Thoracic aorta (tissue), 2 donors: ENCODE measurements around the gene CELF2. TPM values are rescaled to one million over a fixed set of nuclear protein-coding genes. Genes with fewer than 3 reads are reported as not detected.

Experiments
- ATAC-seq: fragments of 150-250 bp; one replicate; pipeline ENCODE4 v1.8.0; 2017; ENCODE audit warnings: low read depth; ENCODE audit not compliant: insufficient number of reproducible peaks, low FRiP score
- DNase-seq: peaks from one replicate; pipeline ENCODE4 v3.0.0-alpha.2; 2020; ENCODE audit warnings: low spot score
- H3K27ac ChIP-seq, 2 donors: fragments of 200-600 bp; sonication (generic); 1 replicate in 1 of 2; 2 replicates in 1 of 2; pipeline ENCODE4 v1.5.1; 2016; ENCODE audit warnings: mild to moderate bottlenecking in 2 of 2, moderate library complexity in 2 of 2
- H3K27me3 ChIP-seq: fragments of 200-600 bp; sonication (generic); replicated peaks from 2 replicates; pipeline ENCODE4 v1.6.0; 2016; ENCODE audit warnings: mild to moderate bottlenecking; ENCODE audit not compliant: insufficient read depth
- H3K36me3 ChIP-seq: fragments of 200-600 bp; sonication (generic); one replicate; pipeline ENCODE4 v1.5.1; 2016
- H3K4me1 ChIP-seq, 2 donors: fragments of 200-600 bp; sonication (generic); 1 replicate in 1 of 2; 2 replicates in 1 of 2; pipeline versions ENCODE4 v1.5.1 to v1.6.0; 2016; ENCODE audit warnings: low read depth in 2 of 2, mild to moderate bottlenecking in 1 of 2; ENCODE audit not compliant: control insufficient read depth in 1 of 2
- H3K4me3 ChIP-seq: fragments of 200-600 bp; sonication (generic); 2 replicates; pipeline ENCODE4 v1.5.1; 2016; ENCODE audit warnings: mild to moderate bottlenecking
- H3K9me3 ChIP-seq: fragments of 200-600 bp; sonication (generic); 2 replicates; pipeline ENCODE4 v1.5.1; 2016
- total RNA-seq, 2 donors: library from RNA; depleted of rRNA; stranded (reverse); fragments of >200 nt; gene quantifications; one replicate each; pipeline versions ENCODE4 v1.1.0 to v1.2.3, GENCODE V29; 2016
- TF ChIP-seq, protein P1 (sequence below): fragments of 200-600 bp; sonication (generic); IDR thresholded peaks from one replicate; pipeline ENCODE4 v1.5.1; 2019; ENCODE audit warnings: antibody characterized with exemption

Gene CELF2
- total RNA-seq, 2 donors from 2014 or later, result 69.0 to 73.5 TPM

DNA sequence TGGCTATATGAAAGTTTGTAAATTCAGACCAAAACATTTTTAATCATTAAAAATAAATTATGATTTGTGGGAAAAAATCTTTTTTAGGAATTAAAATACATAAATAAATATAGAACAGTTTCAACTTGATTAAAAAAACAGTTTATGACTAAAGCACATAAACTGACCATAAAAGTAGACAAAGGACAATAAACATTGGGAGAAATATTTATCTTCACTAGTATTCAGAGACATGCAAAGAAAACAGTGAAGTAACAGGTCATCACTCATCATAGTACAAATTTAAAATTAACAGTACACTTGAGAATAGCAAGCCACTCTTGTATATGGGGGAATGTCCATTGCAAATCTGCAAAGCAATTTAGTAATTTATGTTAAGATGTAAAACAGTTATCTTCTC, 28.0 kb upstream of the CELF2 start:
- Histone ChIP-seq H3K9me3 (no peaks in the 10 kb centered on the region), H3K4me3 (no peak overlapping the region), H3K27me3 (no peaks in the 10 kb centered on the region), H3K36me3 (no peaks in the 10 kb centered on the region), H3K4me1 (no peaks in the 10 kb centered on the region), H3K27ac (no peak overlapping the region)
- DNase-seq (no peak), ATAC-seq (no peak)
- TF ChIP-seq, protein P1, sequence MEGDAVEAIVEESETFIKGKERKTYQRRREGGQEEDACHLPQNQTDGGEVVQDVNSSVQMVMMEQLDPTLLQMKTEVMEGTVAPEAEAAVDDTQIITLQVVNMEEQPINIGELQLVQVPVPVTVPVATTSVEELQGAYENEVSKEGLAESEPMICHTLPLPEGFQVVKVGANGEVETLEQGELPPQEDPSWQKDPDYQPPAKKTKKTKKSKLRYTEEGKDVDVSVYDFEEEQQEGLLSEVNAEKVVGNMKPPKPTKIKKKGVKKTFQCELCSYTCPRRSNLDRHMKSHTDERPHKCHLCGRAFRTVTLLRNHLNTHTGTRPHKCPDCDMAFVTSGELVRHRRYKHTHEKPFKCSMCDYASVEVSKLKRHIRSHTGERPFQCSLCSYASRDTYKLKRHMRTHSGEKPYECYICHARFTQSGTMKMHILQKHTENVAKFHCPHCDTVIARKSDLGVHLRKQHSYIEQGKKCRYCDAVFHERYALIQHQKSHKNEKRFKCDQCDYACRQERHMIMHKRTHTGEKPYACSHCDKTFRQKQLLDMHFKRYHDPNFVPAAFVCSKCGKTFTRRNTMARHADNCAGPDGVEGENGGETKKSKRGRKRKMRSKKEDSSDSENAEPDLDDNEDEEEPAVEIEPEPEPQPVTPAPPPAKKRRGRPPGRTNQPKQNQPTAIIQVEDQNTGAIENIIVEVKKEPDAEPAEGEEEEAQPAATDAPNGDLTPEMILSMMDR, result no peak

DNA sequence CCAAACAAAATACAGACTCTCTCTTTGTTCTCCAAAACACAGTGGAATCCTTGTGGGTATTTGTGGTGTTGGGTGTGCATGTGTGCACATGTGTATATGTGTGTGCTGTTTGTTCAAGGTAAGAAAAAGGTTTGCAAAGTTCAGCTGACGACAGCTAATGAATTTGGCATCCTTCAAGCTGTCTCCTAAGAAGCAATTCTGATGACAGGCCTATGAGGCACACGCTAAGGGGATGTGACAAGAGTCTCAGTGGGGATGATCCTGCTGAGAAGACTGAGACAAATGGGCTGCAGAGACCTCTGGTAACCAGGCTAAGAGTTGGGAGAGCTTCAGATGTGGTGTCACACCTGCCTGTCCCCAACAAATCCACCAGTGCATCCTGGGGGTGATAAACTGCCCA, 26.5 kb upstream of the CELF2 start:
- H3K4me3 ChIP-seq, result no peak overlapping the region
- no peaks in the 10 kb centered on the region for H3K9me3 ChIP-seq
- no peaks in the 10 kb centered on the region for H3K4me1 ChIP-seq
- no peak overlapping the region for H3K27ac ChIP-seq
- DNase-seq (no peak), ATAC-seq (no peak)
- H3K27me3 ChIP-seq, result no peaks in the 10 kb centered on the region
- H3K36me3 ChIP-seq, result no peaks in the 10 kb centered on the region
- TF ChIP-seq, protein P1, result no peak

DNA sequence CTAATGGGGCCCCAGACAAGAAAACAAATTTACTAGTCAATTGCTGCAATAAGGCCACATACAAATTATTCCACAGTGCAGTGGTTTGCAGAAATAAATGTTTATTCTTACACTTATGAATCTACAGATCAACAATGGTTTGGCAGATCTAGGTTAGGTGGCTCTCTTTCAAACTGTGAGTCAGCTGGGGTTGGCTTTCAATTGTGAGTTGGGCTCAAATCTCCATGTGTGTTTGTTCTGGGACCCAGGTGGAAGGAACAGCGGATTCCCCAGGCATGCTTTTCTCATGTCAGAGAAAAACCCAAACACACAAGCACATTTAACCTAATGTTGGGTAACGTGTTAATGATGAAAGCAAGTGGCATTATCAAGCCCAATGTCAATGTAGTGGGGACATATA, 25.6 kb upstream of the CELF2 start:
- no peaks in the 10 kb centered on the region for H3K27me3 ChIP-seq
- H3K4me1 ChIP-seq, result no peaks in the 10 kb centered on the region
- H3K9me3 ChIP-seq, result no peaks in the 10 kb centered on the region
- H3K4me3 ChIP-seq, result no peak overlapping the region
- ATAC-seq, result no peak
- TF ChIP-seq, protein P1, result no peak
- DNase-seq, result no peak
- no peaks in the 10 kb centered on the region for H3K36me3 ChIP-seq
- H3K27ac ChIP-seq, result no peak overlapping the region

DNA sequence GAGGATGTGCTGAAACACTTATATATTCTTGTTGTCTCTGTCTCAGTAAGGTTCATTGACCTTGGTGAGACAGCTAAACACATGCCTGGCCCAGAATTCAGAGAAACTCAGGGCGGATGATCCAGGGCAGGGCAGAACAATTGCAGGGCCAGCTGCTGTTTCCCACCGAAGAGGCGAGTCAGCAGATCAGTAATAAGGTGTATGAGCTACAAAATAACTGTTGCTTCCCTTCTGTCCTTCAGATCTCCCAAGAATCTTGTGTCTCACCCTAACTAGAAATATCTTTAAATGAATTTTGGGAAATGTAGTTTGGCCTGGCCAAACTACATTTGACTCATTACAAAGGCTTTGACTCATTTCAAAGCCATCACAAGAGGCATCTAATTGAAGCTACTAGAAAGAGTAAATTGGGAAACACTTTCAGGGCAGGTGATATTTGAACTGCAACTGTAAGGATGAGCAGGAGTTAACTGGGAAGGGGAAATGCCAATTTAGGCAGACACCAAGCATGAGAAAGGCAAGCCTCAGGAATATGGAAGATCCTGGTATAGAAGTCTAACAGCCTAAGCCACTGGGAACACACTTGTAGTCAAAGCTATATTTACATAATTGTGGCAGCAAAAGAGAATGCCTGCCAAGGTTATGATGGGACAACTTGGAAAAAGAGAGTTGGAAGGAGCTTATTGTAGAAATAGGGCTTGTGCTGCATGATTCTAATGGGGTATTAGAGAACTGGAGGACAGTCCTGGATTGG, 24.5 kb upstream of the CELF2 start:
- H3K9me3 ChIP-seq, result no peaks in the 10 kb centered on the region
- TF ChIP-seq, protein P1, result no peak
- H3K4me1 ChIP-seq, result no peaks in the 10 kb centered on the region
- no peak for DNase-seq
- no peak overlapping the region for H3K27ac ChIP-seq
- no peaks in the 10 kb centered on the region for H3K36me3 ChIP-seq
- no peak for ATAC-seq
- no peak overlapping the region for H3K4me3 ChIP-seq
- H3K27me3 ChIP-seq, result no peaks in the 10 kb centered on the region

DNA sequence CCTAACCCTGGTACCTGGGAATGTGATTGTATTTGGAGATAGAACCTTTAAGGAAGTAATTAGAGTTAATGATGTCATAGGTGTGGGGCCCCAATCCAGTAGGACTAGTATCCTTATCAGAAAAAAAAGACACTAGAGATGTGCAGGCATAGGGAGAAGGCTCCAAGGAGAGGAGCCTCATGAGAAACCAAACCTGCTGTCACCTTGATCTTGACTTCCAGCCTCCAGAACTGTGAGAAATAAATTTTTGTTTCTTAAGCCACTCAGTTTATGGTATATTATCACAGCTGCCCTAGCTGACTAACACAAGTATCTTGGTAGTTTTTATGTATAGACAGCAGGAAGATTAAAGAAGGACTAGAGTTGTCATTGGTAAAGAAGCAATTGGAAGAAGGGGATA, 23.9 kb upstream of the CELF2 start:
- Histone ChIP-seq H3K4me1 (no peaks in the 10 kb centered on the region), H3K27ac (no peak overlapping the region), H3K9me3 (no peaks in the 10 kb centered on the region), H3K4me3 (no peak overlapping the region), H3K27me3 (no peaks in the 10 kb centered on the region), H3K36me3 (no peaks in the 10 kb centered on the region)
- no peak for DNase-seq
- TF ChIP-seq, protein P1, result no peak
- no peak for ATAC-seq
